GM21528 (cell line): ENCODE measurements around the gene MOB1A.
"Not testable (repeated sequence)": the region's sequence is repeated elsewhere in the genome, so short reads cannot be mapped to it uniquely, and the experiment has no call there.

Experiments
- ATAC-seq: cut with Tn5 transposase; IDR thresholded peaks from one replicate; pipeline ENCODE4 v1.9.1; 2021; ENCODE audit warnings: mild to moderate bottlenecking, moderate library complexity; ENCODE audit not compliant: unreplicated experiment, low FRiP score

MOB1A gene

DNA sequence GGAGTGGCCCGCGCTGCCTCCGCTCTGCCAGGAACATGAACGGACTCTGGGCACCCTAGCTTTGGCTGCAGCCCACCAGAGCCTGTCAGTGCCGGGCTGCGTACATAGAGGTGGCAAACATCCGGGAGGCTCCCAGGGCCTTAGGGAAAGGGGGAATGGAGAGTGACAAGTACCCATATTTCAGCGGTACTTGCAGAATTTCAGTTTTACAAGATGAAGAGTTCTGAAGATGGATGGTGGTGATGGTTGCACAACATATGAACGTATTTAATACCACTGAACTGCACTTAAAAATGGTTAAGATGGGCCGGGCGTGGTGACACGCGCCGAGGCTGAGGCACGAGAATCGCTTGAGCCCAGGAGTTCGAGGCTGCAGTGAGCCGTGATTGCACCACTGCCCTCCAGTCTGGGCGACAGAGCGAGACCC lies 20.6 kb upstream of the MOB1A start:
- no peak for ATAC-seq

- peak; percentile 90 for ATAC-seq
Observed at GRCh38 chr2:74198461-74199274, 20.0 kb upstream of the MOB1A start, which contains the start of gene MTHFD2. Gene MTHFD2 (plus strand): TSS chr2:74198615. CDS start chr2:74198642, 27 bp downstream.

DNA sequence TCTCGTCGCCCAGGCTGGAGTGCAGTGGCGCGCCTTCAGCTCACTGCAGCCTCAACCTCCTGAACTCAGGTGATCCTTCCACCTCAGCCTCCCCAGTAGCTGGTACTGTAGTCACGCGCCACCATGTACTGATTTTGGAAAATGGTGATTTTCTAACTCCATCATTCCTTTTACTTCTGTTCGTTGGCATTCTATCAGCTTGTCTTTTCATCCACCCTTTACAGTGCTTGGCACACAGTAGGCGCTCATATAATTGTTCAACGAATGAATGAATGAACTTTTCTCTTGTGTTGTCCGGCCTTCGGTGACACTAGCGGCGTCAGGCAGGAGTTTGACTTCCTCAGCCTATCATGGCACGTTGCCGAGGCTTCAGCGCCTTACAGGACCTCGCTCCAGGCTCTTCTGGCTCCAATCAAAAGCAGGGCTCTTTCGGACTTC lies 19.4 kb upstream of the MOB1A start:
- ATAC-seq = no peak

DNA sequence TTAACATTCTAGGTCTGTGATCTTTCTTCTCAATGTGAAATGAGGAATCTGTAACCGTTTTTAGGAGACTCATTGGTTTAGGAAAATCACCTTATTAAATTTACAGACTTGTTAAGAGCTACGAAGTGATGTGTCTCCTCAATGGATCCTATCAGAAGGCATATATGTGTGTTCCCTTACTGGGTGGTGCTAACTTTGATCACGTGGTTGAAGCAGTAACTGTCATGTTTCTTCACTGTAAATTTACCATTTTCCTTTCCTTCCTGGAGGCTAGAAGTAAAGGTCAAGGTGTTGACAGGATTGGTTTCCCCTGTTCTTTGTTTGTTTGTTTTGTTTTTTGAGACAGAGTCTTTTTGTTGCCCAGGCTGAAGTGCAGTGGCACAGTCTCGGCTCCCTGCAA lies 18.4 kb upstream of the MOB1A start:
- ATAC-seq = no peak

DNA sequence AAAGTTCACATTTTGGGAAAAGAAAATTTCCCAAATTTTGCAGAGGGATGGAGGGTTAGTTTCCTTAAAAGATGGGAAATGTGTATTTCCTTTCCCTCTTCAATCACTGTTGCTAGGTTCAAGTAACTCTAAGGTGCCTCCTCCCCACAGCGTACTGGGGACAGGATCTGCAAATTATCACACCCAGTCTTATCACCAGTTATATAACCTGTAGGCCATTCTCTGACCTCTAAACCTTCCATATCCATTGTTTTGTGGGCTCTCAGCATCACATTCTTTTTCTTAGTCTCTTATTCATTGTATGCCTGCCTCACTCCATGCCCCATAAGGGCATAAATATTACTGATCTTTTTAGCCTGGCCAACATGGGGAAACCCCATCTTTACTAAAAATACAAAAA lies 16.1 kb upstream of the MOB1A start:
- ATAC-seq = no peak

- no peak for ATAC-seq
Observed at GRCh38 chr2:74191596-74192380, 13.1 kb upstream of the MOB1A start.

DNA sequence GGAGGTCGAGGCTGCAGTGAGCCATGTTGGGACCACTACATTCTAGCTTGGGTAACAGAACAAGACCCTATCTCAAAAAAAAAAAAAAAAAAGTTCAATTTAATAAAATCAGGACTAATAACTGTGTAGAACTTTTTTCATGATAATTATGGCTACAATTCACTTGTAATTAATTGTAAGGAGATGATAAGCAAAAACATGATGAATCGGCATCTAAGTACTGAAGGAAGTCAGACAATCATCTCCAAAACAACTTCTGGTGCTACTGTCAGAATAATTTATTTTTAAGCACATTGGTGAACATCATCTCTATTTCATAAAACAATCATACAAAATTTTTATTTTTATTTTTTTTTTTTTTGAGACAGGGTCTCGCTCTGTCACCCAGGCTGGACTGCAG lies 10.0 kb upstream of the MOB1A start:
- ATAC-seq = no peak

- ATAC-seq = no peak
Observed at GRCh38 chr2:74188018-74188601, 9.4 kb upstream of the MOB1A start.

- ATAC-seq = not testable (repeated sequence)
Observed at GRCh38 chr2:74186706-74187105, 8.0 kb upstream of the MOB1A start.

DNA sequence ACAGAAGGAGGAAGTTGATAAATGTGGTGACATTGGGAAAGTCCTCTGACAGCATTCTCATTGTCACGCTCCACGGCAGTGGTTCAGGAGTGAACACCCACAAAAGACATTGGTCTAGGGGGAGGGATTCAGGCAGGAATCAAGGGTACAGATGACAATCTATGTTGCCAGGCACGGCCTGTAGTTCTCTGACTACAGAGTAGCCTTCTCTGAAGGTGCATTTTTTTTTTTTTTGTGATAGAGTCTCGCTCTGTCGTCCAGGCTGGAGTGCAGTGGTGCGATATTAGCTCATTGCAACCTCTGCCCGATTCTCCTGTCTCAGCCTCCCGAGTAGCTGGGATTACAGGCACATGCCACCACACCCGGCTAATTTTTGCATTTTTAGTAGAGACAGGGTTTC lies 7.4 kb upstream of the MOB1A start:
- ATAC-seq = peak; percentile 60

DNA sequence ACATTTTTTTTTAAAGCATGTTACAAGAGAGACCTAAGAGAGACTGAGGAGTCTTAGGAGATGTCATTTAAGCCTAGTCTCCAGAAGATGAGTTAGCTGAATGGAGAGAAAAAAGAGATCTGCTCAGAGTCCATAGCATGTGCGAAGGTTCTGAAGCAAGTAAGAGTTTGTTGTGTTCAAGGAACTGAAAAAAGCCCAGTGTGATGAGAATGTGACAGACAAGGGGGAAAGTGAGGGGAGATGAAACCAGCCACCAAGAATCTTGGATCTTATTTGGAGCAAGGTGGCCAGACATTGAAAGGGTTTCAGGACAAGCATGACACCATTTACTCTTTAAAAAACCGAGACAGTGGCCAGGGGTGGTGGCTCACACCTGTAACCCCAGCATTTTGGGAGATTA lies 5.2 kb upstream of the MOB1A start:
- no peak for ATAC-seq

- ATAC-seq = peak; percentile 23
Observed at GRCh38 chr2:74181739-74182138, 3.1 kb upstream of the MOB1A start.

- peak; percentile 20 for ATAC-seq
Observed at GRCh38 chr2:74179063-74179865, 585 bp upstream of the MOB1A start.

DNA sequence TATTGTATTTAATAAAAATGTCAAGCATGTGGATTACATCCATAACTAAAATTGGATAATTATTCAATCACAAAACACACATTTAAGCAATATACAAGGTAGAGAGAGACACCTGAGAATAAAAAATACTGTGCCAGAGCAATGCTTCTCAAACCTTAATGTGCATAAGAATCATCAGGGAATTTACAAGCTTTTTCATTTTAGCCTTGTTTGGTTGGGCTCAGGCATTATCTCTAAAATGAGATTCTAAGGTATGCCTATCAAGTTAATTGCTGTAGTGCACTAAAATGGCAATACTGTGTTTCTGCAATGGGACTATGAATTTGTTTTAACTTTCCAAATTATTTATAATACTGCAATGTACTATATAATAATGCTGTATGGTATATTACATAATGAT lies 983 bp downstream of the MOB1A start:
- no peak for ATAC-seq

- no peak for ATAC-seq
Observed at GRCh38 chr2:74174909-74175308, 3.8 kb downstream of the MOB1A start.

GRCh38 chr2:74168739-74169138 lies 9.9 kb downstream of the MOB1A start:
- no peak for ATAC-seq

DNA sequence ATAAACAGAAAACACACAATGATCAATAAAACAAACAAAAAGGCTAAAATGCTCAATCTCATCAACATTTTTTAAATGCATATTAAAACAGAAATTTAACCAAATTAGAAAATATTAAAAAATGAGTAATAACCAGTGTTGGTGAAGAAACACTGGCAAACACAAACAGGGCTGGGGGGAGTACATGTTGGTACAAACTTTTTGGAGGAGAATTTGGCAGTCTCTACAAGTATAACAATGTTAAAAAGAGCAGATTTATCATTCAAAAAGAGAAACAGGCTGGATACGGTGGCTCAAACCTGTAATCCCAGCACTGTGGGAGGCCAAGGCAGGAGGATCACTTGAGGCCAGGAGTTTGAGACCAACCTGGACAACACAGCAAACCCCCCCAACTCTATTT lies 13.9 kb downstream of the MOB1A start:
- no peak for ATAC-seq

DNA sequence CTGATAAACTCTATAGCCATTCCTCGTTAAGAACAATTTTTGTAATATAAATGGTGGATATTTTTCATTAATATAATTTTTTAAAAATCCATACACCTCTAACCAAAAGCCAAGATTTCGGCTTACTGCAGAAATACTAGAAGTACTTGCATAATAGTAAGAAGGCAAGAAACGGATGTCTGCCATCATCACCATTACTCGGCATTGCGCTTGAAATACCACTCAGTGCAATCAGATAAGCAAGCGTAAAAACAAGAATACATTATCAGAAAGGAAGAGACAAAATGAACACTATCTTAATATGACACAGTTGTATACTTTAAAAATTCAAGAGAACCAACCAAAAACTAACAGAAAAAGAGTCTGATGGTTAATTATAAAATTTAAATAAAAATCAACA lies 15.7 kb downstream of the MOB1A start:
- ATAC-seq = no peak

- no peak for ATAC-seq
Observed at GRCh38 chr2:74155830-74156229, 22.8 kb downstream of the MOB1A start.

- no peak for ATAC-seq
Observed at GRCh38 chr2:74152954-74153353, 25.7 kb downstream of the MOB1A start.
